Subcutaneous abdominal adipose tissue (tissue), 5 donors: ENCODE measurements around the gene TMBIM1.

Source experiments
- H3K27ac ChIP-seq: one replicate; pipeline ENCODE4 v1.7.0; 2013; ENCODE audit warnings: low read depth, mild to moderate bottlenecking, inconsistent platforms, low read length, moderate library complexity
- H3K27me3 ChIP-seq, 5 donors: one replicate each; pipeline ENCODE4 v1.7.0; 2013; ENCODE audit warnings: low read length in 5 of 5, inconsistent platforms in 1 of 5; ENCODE audit not compliant: control insufficient read depth in 5 of 5, insufficient read depth in 4 of 5
- H3K36me3 ChIP-seq, 5 donors: one replicate each; pipeline ENCODE4 v1.7.0; 2013; ENCODE audit warnings: low read length in 5 of 5; ENCODE audit not compliant: control insufficient read depth in 5 of 5, insufficient read depth in 5 of 5
- H3K4me1 ChIP-seq, 5 donors: one replicate each; pipeline ENCODE4 v1.7.0; 2013; ENCODE audit warnings: low read length in 5 of 5, mild to moderate bottlenecking in 3 of 5, moderate library complexity in 1 of 5; ENCODE audit not compliant: control insufficient read depth in 5 of 5, insufficient read depth in 5 of 5
- H3K4me3 ChIP-seq, 5 donors: one replicate each; pipeline ENCODE4 v1.7.0; 2013; ENCODE audit warnings: low read length in 5 of 5, low read depth in 1 of 5
- H3K9ac ChIP-seq, 5 donors: one replicate each; pipeline ENCODE4 v1.7.0; 2013; ENCODE audit warnings: low read length in 5 of 5, mild to moderate bottlenecking in 4 of 5, moderate library complexity in 3 of 5
- H3K9me3 ChIP-seq, 5 donors: one replicate each; pipeline ENCODE4 v1.7.0; 2013; ENCODE audit warnings: low read length in 5 of 5; ENCODE audit not compliant: control insufficient read depth in 5 of 5
- donor health status: healthy.
- donor health status: healthy.
- donor health status: healthy.
- donor health status: healthy.
- donor health status: healthy.

Gene TMBIM1

DNA sequence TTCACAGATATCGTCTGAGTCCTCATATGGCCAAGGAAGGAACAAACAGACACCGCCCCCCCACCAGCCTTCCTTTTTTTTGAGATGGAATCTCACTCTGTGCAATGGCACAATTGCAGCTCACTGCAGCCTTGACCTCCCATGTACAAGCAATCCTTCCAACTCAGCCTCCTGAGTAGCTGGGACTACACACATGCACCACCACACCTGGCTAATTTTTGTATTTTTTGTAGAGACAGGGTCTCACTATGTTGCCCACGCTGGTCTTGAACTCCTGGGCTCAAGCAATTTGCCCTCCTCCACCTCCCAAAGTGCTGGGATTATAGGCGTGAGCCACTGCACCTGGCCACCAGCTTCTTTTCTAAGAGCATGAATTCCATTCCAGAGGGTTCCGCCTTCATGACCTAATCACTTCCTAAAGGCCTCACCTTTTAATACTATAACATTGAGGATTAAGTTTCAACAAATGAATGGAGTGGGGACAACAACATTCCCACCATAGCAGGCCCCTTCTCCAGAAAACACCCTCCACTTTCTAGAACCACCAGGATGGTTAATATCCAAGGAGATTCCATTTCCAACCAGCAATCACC, 2.2 kb upstream of the TMBIM1 start:
- no peak overlapping the region for H3K4me3 ChIP-seq

DNA sequence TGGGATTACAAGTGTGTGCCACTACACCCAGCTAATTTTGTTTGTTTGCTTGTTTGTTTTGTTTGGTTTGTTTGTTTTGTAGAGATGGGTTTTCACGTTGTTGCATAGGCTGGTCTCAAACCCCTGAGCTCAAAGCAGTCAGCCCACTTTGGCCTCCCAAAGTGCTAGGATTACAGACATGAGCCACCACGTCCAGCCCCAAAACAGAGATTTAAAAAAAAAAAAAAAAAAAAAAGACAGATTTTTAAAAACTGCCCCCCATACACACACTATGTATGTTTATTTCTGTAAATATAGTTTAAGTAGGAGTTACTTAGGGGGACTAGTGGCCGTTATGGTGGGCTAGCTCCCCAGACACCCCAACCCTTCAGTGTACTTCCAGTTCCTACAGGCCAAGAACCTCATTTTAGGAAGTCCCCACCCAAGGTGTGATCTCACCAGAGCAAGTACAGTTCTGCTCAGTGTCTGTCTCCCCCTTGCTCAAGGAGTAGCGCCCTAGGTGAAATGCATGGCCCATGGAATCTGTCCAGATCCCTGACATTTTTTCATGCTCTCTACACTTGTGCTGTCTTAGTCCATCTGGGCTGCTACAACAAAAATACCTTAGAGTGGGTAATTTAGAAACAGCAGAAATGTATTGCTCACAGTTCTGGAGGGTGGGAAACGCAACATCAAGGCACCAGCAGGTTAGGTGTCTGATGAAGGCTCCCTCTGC, 1.6 kb upstream of the TMBIM1 start:
- Histone ChIP-seq H3K9ac (no peak overlapping the region), H3K4me1 (peaks cover 18 to 58% (median 48%) of the 10 kb centered on the region in 5 donors), H3K4me3 (no peak overlapping the region), H3K9me3 (peaks cover 0 to 3% (median 0%) of the 10 kb centered on the region in 5 donors), H3K27ac (peak overlapping the region; percentile 29), H3K36me3 (no peaks in the 10 kb centered on the region), H3K27me3 (peaks cover 0 to 5% (median 0%) of the 10 kb centered on the region in 5 donors)

More for the DNA sequence above, 2.2 kb upstream of the TMBIM1 start:
- H3K27ac ChIP-seq = no peak overlapping the region
- no peak overlapping the region for H3K9ac ChIP-seq
- no peaks in the 10 kb centered on the region for H3K36me3 ChIP-seq
- H3K9me3 ChIP-seq = peaks cover 0 to 3% (median 0%) of the 10 kb centered on the region in 5 donors
- peaks cover 18 to 54% (median 42%) of the 10 kb centered on the region in 5 donors for H3K4me1 ChIP-seq
- H3K27me3 ChIP-seq = peaks cover 0 to 5% (median 0%) of the 10 kb centered on the region in 5 donors

DNA sequence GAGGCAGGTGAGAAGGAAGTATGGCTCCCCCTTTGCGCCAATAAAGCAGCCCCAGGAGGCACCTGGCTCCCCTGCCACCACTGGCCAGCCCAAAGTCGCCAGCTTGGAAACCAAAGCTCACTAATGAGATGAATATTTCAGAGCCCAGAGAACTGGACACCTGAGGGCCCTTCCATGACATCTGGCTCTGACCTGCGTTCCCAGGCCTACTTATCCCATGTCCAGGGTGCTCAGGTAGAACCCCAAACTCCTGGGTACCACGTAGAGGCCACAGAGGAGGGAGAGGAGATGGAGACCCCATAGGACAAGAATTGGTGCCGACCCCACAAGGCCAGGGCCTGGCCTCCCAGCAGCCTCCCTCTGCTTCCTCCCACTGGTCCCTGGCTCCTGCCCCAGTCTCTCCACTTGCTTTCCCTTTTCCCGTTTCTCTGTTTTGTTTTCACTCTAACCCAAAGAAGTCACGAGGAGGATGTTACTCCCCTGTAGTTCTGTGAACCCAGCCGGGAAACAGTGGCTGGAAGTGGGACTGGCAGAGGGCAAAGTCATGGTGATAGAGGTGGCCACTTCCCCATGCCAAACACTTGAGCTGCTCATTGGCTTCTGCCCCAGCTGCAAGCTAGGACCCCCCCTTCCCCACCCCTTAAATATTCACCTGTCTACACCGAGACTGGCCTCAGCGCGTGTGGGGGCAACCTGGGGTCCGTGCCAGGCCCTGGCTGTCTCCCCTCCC, 820 bp downstream of the TMBIM1 start:
- Histone ChIP-seq H3K36me3 (no peaks in the 10 kb centered on the region), H3K9me3 (peaks cover 0 to 3% (median 0%) of the 10 kb centered on the region in 5 donors), H3K27ac (peak overlapping the region; percentile 100), H3K9ac (peak overlapping the region; percentile 96 to 100 (median 100)), H3K27me3 (peaks cover 0 to 5% (median 0%) of the 10 kb centered on the region in 5 donors), H3K4me3 (peak overlapping the region; percentile 89 to 95 (median 92)), H3K4me1 (peaks cover 19 to 69% (median 65%) of the 10 kb centered on the region in 5 donors)

DNA sequence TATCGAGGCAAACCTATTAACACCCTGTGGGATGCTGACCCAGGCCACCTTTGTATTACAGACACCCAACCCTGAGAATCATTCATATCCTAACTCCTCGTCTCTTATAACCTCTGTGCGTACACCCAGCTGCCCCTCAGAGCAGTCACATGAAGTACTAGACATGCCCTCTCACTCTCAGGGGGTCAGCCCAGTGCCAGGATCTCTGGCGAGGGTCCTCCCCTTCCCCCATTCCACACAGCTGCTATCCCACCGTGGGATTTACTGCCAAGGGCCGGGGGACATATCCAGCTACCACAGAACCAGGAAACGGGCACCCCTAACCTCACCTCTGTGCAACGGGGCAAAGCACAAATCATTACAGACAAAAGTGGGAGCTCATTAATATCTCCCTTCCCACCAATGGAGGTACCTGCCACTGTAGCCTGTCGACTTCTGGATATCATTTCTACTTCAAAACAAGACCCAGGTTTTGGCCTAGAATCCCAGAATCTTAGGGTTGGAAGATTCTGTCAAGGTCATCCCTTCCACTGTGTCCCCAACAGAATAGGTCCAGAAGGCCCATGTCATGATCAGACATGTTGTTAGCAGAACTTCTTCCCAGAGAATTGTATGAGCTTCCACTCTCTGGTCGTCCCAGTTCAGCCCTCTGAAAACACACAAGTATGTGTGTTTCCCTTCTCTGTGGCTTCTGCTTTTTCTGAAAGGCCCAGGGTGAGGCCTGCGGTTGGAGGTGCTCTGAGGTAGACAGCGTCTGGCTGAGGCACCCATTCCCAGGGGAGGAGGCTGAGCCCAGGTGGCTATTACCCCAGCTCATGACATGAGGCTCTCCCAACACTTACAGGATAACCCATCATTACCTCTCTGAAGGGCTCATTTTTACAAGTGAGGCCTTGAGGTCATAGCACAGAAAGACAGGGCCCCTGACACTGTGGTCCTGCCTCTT, 1.7 kb downstream of the TMBIM1 start:
- H3K4me1 ChIP-seq = peaks cover 26 to 78% (median 74%) of the 10 kb centered on the region in 5 donors
- H3K9me3 ChIP-seq = peaks cover 0 to 3% (median 0%) of the 10 kb centered on the region in 5 donors
- H3K9ac ChIP-seq = peak overlapping the region; percentile 96 to 100 (median 100)
- H3K4me3 ChIP-seq = peak overlapping the region; percentile 89 to 95 (median 92)
- peaks cover 0 to 5% (median 0%) of the 10 kb centered on the region in 5 donors for H3K27me3 ChIP-seq
- H3K36me3 ChIP-seq = no peaks in the 10 kb centered on the region
- peak overlapping the region; percentile 100 for H3K27ac ChIP-seq

DNA sequence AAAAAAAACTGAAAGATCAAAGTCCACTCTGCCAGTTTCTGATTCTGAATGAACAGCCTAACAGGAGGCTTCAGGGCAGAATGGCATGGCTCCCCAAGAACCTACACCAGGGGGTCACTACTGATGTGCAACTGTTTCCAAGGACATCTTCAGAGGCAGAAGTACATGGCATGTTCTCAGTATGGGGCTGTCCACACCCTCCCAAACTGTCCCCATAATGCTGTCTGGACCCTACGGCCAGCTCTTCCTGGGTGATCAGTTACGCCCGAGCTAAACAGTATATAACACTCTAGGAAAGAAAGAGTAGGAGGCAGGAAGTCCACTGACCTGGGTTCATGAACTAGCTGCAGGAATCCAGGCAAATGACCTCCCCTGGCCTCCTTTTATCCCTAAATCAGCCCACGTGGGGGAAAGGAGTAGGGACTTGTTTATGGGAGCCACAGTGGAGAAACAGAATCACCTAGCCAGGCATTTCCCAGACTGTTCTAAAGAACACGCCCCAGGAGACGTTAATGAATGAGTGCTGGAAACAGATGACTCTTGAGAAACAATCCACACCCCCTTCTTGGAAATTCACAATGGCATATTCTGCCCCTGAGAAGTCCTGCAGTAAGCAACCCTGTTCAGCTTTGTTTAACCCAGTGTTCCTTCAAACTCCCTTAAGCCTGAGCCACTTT, 2.5 kb downstream of the TMBIM1 start:
- peaks cover 0 to 3% (median 0%) of the 10 kb centered on the region in 5 donors for H3K9me3 ChIP-seq
- H3K9ac ChIP-seq = peak overlapping the region; percentile 96 to 100 (median 100)
- H3K36me3 ChIP-seq = peaks cover 0 to 3% (median 0%) of the 10 kb centered on the region in 5 donors
- peaks cover 0 to 5% (median 0%) of the 10 kb centered on the region in 5 donors for H3K27me3 ChIP-seq
- H3K4me3 ChIP-seq = peak overlapping the region; percentile 89 to 95 (median 92)
- peaks cover 31 to 80% (median 78%) of the 10 kb centered on the region in 5 donors for H3K4me1 ChIP-seq
- H3K27ac ChIP-seq = peak overlapping the region; percentile 100

DNA sequence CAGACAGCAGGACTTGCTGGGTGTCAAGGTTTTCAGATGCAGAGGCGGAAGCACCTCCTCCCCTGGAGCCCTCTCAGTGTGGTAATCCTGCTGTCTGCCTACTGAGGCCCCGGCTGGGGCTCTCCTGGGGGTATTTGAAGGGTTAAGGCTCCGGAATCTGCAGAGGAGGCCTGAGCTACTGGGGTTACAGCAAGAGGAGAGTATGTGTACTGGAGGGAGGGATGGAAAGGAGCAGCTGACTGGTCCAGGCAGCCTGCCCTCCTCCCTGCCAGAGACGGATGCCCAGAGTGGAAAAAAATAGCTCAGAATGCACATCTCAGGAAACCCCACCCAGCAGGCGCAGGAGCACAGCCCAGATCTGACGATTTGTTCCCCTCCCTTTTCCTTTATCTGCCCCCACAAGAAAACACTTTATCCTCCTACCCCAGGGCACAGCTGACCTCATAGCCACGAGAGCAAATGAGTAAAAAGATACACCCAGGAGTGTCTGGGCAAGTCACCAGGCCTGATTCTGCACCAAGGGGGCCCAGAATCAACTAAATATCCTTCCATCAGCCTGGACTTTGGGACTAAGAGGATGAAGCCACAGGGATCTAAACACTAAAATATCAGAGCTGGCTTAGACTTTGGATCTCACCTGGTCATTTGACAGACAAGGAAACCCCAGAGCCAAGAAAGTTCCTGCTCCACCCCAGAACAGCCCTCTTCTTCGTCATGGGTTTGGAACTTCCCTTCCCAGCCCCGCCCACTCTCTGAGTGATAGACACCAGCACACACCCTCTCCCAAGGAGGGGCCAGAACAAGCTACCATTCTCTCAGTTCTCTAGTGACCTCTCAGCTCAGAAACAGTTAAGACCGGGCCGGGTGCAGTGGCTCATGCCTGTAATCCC, 5.5 kb downstream of the TMBIM1 start:
- peaks cover 0 to 18% (median 12%) of the 10 kb centered on the region in 5 donors for H3K36me3 ChIP-seq
- H3K4me3 ChIP-seq = peak overlapping the region; percentile 54 to 73 (median 63)

DNA sequence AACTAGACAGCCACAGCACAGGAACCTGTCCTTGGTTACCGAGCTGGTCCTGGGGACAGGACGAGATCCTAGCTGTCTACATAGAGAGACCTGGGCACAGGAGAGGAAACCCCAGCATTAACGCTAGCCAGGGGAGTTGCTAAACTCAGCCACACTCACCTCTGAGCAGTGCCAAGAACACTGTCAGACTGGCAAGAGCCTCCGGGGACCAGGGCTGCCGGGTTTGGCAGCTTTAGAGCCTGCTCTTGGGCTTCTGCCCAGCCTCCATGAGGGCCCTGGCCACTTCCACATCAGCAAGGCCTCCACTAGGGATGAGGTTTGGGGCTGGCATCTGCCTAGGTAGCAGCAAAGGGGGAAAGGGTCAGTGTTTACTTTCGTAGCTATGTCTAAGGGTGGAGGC, 6.7 kb downstream of the TMBIM1 start:
- Histone ChIP-seq H3K9ac (peak overlapping the region; percentile 40 to 90 (median 75)), H3K27ac (peak overlapping the region; percentile 100)

More for the DNA sequence above, 5.5 kb downstream of the TMBIM1 start:
- Histone ChIP-seq H3K27me3 (peaks cover 0 to 5% (median 0%) of the 10 kb centered on the region in 5 donors), H3K9ac (peak overlapping the region; percentile 40 to 90 (median 75)), H3K9me3 (peaks cover 0 to 3% (median 0%) of the 10 kb centered on the region in 5 donors), H3K27ac (peak overlapping the region; percentile 100), H3K4me1 (peaks cover 34 to 99% (median 92%) of the 10 kb centered on the region in 5 donors)

DNA sequence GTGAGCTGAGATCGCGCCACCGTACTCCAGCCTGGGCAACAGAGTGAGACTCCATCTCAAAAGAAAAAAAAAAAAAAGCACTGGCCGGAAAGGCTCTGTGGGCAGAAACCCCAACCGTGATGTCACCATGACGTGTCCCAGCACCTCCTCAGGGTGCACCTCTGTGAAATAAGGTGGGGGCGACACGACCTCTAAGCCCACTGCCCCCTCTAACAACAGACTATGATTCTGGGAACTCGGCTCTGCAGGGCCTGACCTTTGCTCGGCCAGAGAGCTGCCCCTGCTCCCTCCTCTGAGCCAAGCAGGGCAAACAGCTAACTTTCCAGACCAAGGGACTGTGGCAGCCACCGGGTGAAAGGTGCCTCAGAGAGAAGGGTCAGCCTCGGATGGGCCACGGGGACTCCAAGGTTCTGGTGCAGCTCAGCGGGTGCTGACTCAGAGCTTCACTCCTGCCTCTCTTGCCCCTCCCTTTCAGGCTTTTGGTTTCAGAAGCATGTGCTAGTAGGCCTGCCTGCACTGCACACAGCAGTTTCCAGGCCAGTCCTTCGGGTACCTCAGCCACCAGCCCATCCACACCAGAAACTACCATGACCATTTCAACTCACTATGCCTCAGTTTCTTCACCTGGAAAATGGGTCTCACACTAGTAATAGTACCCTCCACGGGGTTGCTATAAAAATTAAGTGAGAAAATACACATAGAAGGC, 8.0 kb downstream of the TMBIM1 start:
- peak overlapping the region in 4 of 5 donors; percentile 3 to 84 (median 78) for H3K9ac ChIP-seq
- H3K27me3 ChIP-seq = no peaks in the 10 kb centered on the region
- H3K4me1 ChIP-seq = peaks cover 21 to 80% (median 75%) of the 10 kb centered on the region in 5 donors
- no peaks in the 10 kb centered on the region for H3K9me3 ChIP-seq
- peak overlapping the region; percentile 100 for H3K27ac ChIP-seq
- H3K4me3 ChIP-seq = peak overlapping the region in 2 of 5 donors; percentile 3 to 25
- H3K36me3 ChIP-seq = peaks cover 0 to 43% (median 36%) of the 10 kb centered on the region in 5 donors

More for the DNA sequence above, 6.7 kb downstream of the TMBIM1 start:
- H3K9me3 ChIP-seq = peaks cover 0 to 3% (median 0%) of the 10 kb centered on the region in 5 donors
- peaks cover 0 to 5% (median 0%) of the 10 kb centered on the region in 5 donors for H3K27me3 ChIP-seq
- peak overlapping the region; percentile 54 to 73 (median 63) for H3K4me3 ChIP-seq
- peaks cover 0 to 30% (median 22%) of the 10 kb centered on the region in 5 donors for H3K36me3 ChIP-seq
- H3K4me1 ChIP-seq = peaks cover 32 to 94% (median 87%) of the 10 kb centered on the region in 5 donors
